ENCODE measurements around the gene FOXD3.

The FOXD3 gene

DNA sequence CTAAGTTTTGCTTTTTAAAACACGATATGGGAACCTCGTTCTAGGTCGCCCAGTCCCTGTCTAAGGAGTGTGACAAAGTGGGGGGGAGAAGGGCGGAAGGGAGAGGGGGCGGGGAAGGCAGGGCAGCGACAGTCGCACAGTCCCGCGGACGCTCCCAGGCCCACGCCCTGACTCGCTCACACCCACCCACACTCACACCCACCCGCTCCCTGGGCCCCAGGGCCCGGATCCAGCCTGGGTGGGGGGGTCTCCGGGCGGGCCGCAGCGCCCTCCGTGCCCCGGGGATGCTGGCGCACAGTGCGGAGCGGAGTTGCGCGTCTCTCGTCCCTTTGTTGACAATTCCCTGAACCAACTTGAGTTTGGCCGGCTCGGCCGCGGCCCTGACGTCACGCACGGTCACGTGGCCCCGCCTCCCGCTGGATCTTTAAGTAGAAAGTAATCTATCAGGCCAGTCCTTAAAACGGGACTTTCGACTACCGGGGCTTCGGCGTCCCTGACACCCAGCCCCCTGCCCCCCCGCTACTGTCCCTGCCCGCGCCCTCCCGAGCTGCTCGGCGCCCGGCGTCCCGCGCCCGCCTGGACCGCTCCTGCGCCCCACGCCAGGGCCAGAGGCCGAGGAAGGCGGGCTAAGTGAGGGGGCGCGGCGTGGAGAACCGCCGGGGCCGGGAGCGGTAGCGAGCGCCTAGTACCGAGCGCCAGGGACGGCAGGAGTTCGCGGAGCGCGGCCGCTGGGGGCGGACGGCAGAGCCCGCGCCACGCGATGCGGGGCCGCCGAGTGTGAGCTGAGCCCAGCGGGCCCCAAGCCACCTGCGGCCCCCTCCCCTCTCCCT, at the start of gene FOXD3:
FOXD3 (plus strand) TSS at position 454 of the 830 bp plus-strand sequence. CDS start 492 bp downstream, outside the sequence.
- DNase-seq (ENCODE audit: low spot score): peak; percentile 49

DNA sequence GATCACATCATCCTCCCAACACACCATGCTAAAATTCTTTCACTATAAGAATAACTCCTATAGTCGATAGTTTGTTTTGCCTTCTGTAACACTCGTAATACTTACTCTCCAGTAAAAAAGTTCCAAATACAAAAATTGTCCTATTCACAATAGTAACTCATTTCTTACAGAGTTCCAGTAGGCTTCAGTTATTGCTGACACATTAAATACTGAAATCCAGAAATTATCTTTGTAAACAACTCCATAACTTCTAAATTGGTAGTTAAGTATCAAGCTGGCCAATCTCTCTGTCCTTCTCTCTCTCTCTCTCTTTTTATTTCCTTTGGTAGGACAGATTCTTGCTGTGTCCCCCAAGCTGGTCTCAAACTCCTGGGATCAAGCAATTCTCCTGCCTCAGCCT, 49.6 kb upstream of the FOXD3 start:
- DNase-seq (ENCODE audit: low spot score): no peak

DNA sequence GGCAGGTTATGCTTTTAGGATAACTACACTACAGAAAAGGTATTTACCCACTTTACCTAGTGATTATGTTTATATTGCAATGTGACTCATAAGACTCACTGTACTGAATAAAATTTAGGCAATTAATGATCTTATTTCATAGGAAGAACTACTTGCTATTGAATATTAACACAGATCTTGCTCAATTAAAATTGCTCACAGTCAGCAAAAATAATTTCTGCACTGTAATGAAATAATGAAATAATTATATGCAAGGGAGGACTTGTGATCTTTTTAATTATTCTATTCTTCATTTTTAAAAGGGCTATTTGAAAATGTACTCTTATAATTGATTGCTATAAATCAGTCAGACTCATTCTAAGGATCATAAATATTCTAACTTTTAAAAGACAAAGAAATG, 48.0 kb upstream of the FOXD3 start:
- DNase-seq (ENCODE audit: low spot score): no peak

DNA sequence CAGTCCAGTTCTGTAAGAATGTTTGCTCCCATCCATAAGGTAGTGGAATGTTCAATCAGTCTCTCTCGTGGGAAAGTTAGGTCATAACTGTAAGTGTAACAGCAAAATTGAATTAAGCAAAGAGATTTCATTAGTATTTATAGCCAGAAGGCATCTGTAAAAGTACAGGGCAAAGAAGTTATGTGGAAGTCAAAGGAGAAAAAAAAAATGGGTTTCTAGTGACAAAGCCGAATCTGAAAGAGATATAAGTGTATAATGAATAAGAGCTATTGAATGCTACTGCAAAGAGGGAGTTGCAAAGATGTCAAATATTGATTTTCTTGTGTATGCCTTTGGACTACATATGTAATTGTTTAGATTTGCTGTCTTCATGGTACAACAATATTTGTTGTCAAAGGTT, 47.4 kb upstream of the FOXD3 start:
- no peak for DNase-seq (ENCODE audit: low spot score)

DNA sequence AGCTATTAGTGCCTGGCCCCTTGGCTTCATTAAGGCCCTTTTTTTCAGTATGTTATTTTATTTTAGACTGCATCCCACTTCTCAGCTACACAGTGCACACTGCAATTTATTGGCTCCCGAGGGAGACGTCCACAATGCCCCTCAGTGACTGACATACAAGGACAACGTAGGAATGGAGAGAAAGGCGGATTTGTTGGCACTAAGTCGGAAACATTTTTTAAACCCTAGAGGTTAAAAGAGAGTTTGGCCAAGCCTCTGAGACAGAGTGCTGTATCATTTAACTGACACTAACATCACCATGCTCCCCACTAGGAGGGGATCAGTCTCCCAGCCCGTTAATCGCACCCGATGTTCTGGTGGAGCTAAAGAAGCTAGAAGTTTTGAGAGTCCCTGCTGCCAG, 45.7 kb upstream of the FOXD3 start:
- DNase-seq (ENCODE audit: low spot score): no peak

DNA sequence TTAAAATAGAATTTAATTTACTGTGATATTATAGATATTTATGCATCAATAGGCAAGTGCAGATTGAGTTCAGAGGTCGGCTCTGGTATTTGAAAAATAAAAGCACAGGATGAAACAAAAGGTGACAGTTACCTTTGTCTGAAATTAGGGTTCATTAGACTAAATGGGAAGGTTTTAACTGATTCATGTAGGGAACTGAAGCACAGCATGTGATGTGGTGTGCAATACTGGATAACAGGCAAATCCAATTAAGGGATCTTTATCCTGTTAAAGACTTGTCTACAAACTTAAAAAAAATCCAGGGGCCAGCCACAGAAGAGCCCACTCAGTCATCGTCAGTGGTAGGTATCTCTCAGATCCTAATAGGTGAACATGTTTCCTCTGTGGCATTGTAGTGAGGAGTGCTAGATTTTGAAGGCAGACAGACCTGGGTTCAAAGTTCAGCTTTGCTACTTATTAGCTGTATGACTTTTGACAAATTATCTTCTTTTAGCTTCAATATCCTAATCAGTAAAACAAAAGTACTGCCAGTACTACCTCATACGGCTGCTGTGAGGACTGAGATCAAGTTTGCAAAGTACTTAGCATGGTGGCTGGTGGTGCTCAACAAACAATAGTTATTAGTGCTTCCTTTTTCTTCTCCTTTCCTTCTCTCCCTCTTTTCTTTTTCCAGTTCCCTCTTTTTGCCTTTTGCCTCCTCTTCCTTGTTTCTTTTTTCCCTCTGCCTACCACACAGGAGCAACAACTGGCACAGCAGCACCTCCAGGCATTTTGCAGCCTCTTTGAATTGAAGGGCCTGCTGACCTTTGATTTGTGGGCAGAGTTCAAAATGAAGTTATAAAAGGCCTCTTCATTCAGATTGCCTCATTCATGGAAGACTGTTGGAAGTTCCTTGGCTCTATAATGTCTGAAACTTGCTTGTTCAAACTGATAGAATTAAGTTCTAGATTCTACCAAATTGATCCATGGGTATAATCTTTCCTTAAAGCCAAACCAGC, 44.9 kb upstream of the FOXD3 start:
- DNase-seq (ENCODE audit: low spot score): no peak

DNA sequence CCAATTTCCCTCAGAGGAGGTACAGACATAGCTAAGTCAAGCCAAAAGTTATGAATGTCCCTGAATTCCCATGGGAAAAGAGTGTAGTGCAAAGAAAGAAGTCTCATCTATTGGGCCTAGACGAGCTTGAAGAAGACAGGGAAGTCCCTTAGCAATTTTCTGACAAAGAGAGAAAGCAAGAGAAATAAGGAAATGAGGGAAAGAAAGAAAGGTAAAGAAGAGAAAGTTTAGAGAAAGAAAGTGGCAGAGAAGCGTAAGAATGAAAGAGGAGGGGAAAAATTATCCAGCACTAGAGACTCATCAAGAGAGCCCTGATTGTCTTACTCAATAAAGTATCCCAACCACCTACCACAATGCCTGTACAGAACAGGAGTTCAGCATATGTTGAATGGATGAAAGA, 40.6 kb upstream of the FOXD3 start:
- no peak for DNase-seq (ENCODE audit: low spot score)

DNA sequence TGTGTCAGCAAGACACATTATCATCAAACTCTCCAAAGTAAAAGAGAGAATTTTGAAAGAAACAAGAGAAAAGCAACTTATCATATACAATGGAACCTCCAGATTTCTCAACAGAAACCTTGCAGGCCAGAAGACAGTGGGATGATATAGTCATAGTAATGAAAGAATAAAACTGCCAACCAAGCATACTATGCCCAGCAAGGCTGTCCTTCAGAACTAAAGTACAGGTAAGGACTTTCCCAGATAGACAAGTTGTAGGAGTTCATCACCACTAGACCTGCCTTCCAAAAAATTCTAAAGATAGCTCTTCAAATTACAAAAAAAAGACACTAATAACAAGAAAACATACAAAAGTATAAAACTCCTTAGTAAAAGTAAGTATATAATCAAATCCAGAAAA, 33.2 kb upstream of the FOXD3 start:
- DNase-seq (ENCODE audit: low spot score): no peak

DNA sequence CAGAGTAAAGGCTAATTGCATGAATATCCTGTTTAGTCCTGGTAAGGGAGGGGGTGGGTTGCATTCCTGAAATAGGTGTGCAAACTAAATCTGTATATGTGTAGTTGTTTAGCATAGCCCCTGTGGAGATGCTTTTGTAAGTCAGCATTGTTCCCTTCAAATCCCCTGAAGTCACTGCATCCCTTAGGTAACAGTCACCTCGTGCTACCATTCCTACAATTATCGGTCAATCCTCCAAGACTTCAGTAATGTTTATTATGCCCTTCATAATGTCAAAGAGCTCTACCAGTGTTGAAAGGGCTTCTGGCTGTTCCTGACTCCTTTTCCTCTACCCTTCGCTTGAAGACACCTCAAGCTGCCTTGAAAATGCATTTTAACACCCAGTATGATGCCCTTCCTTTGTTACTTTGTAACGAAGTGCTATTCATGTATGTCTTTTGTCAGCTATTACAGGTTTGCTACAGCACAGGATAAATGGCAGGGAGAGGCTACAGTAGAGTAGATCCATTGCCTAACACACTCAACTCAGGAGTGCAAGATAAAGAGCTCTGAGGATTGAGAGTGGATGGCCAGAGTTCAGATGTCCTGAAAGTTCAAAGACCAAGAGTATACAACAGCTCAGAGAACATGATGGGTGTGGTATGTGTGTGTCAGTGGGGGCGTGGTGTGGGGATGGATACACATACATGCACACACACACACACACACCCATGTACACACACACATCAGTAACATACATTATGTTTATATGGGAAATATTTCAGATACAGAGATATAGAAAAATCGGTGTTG, 27.4 kb upstream of the FOXD3 start:
- DNase-seq (ENCODE audit: low spot score): no peak

DNA sequence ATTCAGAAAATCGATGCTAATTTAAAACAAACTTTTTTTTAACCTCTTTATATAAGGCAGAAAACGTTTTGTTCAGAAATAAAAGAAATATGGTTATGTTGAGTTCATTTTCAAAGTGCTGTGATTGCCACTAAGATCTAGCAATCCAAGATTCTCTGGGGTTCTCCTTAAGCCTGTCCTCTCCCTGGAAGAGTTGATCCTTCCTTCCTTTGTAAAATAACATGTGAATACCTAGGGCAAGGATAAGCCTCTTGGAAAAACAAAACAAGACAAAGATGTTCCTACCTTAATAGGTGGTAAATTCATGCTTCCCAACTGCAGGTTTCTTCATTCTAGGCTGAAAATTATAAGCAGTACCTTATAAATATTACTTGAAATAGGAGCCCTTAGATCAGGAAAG, 18.0 kb upstream of the FOXD3 start:
- no peak for DNase-seq (ENCODE audit: low spot score)

DNA sequence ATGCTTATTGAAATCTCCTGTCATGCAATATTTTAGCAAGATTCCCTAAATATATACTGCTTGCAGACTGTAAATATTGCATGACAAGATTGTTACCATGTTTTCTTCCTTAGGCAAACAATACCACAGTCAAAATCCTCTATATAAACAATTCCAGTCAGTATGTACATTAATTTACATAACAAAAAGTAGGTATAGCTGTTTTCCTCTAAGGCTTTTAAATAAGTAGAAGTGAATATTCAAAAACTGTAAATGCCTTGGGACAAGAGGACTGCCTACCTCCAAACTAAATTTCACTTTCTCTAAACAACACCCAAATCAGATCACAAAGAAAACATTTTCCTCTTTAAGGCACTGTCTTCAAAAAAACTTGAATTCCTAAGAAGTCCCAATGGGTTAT, 17.3 kb upstream of the FOXD3 start:
- no peak for DNase-seq (ENCODE audit: low spot score)

DNA sequence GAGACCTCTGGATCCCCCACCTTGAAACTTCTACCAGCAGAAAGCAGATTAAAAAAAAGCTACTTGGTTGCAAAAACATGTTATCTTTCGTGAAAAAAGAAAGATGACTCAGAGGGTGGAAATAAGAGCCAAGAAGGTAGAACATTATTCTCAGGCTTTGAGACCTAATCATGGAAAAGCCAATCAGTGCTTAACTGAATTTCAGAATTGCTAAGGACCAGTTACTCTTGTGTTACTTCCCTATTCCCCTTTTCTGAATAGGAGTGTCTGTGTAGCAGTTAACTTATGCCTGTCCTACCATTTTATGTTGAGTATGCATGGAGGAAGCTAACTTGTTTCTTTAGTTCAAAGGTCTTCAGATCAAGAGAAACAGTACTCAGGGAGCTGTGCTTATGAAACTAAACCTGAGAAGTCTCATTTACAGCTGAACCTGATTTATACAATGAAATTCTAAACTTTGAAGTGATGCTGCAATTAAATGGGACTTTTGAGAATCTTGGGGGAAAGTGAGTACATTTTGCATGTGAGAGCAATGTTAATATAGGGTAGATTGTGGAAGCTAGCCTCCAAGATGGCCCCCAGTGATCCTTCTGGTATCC, 15.1 kb upstream of the FOXD3 start:
- DNase-seq (ENCODE audit: low spot score): no peak

DNA sequence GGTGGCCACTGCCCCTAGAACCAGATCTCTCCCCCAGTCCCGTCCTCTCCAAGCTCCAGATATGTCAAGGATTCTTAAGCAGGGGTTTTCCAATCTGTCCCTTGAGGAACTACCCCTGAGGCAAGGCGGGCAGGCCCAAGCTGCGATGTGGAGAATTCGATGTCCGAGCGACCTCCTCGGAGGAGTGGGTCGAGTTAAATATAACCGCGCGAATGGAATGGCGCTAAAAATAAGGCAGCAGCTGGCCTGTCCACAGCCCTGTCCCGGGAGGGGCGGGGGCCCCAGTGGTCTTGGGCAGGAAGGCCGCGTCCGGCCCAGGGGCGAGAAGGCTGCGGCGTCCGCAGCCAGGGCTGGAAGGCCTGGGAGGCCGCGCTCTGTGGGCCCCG, 5.8 kb upstream of the FOXD3 start:
- no peak for DNase-seq (ENCODE audit: low spot score)

DNA sequence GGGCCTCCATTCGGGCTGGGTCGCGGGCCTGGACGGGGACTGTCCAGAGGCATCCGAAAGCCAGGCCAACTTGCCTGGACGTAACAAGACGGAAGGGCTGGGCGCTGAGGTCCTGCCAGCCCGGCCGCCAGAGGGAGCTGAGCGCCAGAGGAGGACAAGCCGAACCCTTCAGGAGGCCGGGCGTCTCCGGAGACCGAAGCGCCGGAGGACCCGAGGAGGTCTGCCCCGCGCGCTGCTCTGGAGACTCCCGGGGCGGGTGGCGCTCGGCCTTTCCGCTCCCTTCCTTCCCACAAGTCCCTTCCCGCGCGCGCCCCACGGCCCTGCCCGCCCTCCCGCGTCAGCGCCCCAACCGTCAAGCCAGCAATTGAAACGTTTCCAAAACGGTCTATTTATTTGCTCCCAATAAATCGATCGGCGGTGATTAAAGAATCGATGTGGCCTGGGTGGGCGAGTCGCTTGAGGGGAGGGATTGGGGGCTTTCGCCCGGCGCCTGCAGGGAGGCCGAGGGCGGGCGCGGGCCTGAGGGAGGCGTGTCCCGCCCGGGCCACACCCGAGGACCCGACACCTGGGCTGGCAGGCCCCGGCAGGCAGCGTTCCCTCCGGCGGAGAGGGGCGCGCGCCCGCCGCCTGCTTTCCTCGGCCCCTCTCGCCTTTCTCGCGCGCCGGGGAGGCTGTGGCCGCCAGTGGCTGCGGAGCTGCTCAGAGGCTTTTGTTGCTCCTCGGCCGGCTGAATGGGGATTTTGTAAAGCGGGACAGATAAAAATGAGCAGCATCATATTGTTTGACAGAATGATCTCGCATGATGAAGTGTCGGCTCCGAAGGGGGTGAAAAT, 5.2 kb upstream of the FOXD3 start:
- DNase-seq (ENCODE audit: low spot score): peak; percentile 37

DNA sequence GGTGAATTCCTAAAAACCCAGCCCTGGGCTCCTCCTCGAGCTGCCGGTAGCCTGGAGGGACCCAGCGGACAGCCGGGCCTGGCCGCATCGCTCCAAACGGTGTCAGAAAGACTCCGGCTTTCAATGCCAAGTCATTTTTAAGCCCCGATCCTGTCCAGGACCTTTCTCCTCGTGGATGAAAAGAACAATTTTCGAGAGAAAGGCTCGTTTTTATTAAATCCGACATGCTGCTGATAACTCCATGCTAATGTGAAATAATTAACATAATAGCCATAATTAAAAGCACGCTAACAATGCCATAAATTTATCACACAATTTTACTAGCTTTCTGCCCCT, 4.6 kb upstream of the FOXD3 start:
- DNase-seq (ENCODE audit: low spot score): no peak

DNA sequence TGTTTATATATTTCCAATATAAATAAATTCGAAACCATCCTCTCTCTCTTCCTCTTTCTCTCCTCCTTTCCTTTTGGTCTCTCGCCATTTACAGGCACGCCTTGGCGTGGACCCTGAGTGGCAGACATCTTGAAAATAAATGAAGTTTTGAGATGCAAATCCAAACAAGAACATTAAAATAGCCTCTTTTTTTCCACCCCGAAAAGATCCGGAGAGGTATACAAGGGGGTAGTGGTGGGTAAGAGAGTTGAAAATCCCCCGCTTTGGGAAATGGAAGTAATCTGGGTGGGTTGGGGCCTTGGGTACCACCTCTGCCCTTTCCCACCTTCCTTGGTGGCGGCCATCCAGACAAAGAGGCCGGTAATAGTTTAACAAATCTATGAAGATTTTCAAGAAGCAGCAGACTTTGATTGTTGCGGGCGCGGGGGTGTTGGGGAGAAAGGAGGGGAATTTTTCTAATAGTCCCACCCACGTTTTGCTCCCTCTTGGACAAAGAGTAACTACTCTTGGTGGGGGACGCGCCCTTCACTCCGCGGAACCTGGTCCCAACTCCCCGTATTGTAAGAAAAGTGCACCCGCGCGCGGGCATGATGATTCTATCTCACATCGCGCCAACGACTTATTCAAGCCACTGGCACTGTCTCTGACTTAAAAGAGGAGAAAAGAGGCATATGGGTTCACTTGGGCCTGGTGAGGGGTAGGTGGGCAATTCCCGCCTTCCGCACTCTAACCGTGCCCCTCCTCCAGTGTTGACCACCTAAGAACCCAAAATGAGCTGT, 4.0 kb upstream of the FOXD3 start:
- no peak for DNase-seq (ENCODE audit: low spot score)

DNA sequence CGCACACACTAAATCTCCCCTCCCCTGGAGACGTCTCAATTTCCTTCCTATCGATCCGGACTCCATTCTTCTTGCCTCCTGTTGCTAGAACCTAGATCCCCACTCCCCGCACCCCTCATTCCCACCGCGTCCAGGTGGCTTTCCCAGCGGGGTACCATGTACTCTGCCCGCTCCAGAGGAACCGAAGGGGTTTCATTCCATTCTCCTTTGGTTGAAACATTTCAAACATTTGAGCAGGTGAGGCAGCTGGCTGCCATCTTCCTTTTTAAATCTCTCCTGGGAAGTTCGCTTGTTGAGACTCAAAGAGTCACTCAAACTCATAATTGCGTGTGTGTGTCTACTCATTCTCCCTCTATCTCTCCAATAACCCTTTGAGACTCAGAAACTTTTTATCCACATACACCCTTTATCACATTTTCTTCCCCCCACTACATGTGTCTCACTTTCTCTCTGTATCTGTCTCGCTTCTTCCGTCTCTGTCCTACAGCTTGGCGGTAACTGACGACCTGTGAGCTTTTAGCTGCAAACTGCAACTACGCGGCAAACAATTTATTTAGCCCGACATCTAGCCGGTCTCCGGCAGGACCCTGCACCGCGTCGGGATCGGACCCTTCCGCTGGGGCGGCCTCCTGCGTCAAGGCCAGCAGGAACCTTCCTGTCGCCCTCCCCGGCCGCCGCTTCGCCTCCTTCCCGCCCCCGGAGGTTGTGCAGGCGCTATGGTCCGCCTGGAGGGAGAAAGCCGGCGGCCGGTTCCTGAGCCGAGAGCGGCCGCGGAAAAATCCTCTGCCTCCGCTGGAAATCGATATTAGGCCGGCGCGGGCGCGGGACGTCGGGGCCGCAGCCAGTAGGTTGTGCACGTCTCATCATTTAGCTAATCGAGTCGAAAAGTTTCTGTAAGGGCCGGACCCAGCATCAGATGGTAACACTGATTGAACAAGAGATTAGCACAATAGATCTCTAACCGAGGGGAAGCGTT, 3.0 kb upstream of the FOXD3 start:
- DNase-seq (ENCODE audit: low spot score): no peak

DNA sequence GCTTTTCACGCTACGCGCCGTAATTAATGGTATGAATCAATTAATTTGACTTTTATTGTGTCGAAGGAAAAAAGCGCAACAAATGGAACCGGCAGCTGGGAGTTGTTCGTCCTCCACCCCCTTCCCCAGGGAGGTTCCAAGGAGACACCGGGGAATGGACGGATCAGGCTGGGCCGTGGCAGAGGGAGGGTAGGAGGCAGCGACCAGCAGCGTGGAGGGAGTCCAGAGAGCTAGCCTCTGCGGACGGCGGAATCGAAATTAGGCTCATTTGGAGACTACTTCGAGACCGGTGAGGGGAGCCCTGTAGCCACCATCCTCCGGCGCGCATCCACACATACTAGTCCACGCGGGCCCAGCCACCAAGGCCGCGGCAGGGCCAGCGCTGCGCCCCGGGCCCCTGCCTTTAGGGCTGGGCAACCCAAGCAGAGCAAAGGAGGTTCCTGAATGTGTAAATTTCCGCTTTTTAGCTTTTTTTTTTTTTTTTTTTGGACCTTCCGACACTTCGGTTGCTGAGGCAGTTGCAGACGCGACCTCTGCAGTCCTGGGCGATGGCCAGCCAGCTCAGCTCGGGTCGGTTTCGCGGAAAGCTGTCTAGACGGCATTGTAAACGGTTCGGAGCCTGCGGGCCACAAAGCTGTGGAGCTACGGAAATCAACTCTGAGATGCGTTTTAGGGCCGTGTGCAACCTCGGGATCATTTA, 2.2 kb upstream of the FOXD3 start:
- no peak for DNase-seq (ENCODE audit: low spot score)
